Adrenal gland (tissue), 5 donors: Measurements from ENCODE around the gene BLVRA.

Source experiments
- POLR2A ChIP-seq, 2 donors: fragments of 450-650 bp; IDR thresholded peaks; one replicate each; pipeline ENCODE4 v1.6.1; 2017; ENCODE audit warnings: antibody characterized with exemption in 2 of 2, mild to moderate bottlenecking in 2 of 2, moderate library complexity in 1 of 2
- TF ChIP-seq, protein P1 (sequence below), 6 experiments: fragments of 450-650 bp in 4 of 6; fragments of 200-600 bp in 2 of 6; sonication (generic) in 1 of 6; IDR thresholded peaks; 1 replicate in 5 of 6; 2 replicates in 1 of 6; pipeline versions ENCODE4 v1.5.1 to v1.8.0; 2016 to 2021; ENCODE audit warnings: antibody characterized with exemption in 6 of 6, mild to moderate bottlenecking in 2 of 6, moderate library complexity in 1 of 6
- donor health status: DM: no; HTN: no; CAD: no.

DNA sequence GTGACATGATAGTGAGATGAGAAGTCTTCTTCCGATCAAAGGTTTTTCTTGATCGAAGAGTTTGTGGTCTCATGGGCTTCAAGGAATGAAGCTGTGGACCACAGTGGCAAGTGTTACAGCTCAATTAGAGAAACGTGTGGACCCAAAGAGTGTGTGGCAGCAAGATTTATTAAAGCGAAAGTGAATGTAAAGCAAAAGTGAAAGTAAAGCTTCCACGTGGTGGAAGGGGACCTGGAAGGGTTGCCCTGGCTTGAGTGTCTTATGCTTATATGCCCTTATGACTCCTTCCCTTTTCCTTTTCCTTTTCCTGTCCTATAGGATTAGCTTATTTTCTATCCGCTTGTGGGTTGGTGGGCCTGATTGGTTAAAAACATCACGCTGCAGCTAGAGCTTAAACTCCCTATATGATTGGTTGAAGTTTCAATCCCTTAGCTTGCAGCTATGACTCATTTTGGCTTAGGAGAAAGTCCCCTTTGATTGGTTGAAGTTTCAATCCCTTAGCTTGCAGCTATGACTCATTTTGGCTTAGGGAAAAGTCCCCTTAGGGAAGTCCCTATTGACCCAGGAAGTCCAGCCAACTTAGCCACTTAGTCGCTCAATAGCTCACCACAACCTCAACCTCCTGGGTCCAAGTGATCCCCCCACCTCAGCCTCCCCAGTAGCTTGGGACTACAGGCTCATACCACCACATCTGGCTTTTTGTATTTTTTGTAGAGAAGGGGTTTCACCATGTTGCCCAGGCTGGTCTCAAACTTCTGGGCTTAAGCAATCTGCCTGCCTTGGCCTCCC is 76.2 kb downstream of the BLVRA start:
- no peak for TF ChIP-seq POLR2A (IDR thresholded peaks at IDR 0.05)
- TF ChIP-seq, protein P1, sequence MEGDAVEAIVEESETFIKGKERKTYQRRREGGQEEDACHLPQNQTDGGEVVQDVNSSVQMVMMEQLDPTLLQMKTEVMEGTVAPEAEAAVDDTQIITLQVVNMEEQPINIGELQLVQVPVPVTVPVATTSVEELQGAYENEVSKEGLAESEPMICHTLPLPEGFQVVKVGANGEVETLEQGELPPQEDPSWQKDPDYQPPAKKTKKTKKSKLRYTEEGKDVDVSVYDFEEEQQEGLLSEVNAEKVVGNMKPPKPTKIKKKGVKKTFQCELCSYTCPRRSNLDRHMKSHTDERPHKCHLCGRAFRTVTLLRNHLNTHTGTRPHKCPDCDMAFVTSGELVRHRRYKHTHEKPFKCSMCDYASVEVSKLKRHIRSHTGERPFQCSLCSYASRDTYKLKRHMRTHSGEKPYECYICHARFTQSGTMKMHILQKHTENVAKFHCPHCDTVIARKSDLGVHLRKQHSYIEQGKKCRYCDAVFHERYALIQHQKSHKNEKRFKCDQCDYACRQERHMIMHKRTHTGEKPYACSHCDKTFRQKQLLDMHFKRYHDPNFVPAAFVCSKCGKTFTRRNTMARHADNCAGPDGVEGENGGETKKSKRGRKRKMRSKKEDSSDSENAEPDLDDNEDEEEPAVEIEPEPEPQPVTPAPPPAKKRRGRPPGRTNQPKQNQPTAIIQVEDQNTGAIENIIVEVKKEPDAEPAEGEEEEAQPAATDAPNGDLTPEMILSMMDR (IDR thresholded peaks at IDR 0.05), result no peak
